ENCODE measurements around the gene TMEM33. TPM values are rescaled to one million over a fixed set of nuclear protein-coding genes. Genes with fewer than 3 reads are reported as not detected.

The TMEM33 gene
- total and polyA plus RNA-seq, 2 of the 8 experiments (the other 6 are each of a cell fraction or from before 2014, with no cell fraction given), result 72.5 to 94.4 TPM

DNA sequence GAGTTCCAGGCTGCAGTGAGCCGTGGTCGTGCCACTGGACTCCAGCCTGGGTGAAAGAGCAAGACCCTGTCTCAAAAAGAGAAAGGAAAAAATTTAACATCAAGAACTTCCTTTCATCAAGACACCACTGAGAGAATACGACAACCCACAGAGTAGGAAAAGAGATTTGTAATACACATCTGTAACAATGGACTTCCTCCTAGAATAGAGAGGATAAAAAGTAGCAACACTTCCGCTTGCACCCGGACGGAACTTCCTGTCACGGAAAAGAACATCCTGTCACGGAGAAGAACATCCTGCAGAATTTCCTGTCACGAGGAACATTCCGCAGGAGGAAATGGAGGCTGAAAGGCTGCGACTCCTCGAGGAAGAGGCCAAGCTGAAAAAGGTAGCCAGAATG lies 46.2 kb downstream of the TMEM33 start, which contains the start of gene DCAF4L1 (continued):
- TF ChIP-seq, protein P1, sequence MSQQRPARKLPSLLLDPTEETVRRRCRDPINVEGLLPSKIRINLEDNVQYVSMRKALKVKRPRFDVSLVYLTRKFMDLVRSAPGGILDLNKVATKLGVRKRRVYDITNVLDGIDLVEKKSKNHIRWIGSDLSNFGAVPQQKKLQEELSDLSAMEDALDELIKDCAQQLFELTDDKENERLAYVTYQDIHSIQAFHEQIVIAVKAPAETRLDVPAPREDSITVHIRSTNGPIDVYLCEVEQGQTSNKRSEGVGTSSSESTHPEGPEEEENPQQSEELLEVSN (IDR thresholded peaks at IDR 0.05), result no peak
- TF ChIP-seq SP1 (IDR thresholded peaks at IDR 0.05; ENCODE audit: low read depth, low read length) (no peak), RBBP5 (IDR thresholded peaks at IDR 0.05; ENCODE audit: borderline replicate concordance, low read depth, low read length) (no peak), RNF2 (IDR thresholded peaks at IDR 0.05; ENCODE audit: borderline replicate concordance, low read depth, low read length, missing control alignments, poor library complexity, severe bottlenecking) (no peak), ASH2L (IDR thresholded peaks at IDR 0.05; ENCODE audit: low read length) (no peak), JUND (IDR thresholded peaks at IDR 0.05; ENCODE audit: low read length) (no peak)

Data from H1 (cell line).